ENCODE measurements around the gene FRMD4B. TPM values are rescaled to one million over a fixed set of nuclear protein-coding genes. Genes with fewer than 3 reads are reported as not detected.

FRMD4B gene
- polyA plus RNA-seq, 2 donors: 18.6 to 21.0 TPM

- no peaks in the 10 kb centered on the region for H3K4me1 ChIP-seq (ENCODE audit: control insufficient read depth in 2 of 2, insufficient read depth in 2 of 2, low read length in 1 of 2)
- H3K27me3 ChIP-seq (ENCODE audit: control insufficient read depth in 1 of 2, insufficient read depth in 2 of 2, low read length in 2 of 2): no peaks in the 10 kb centered on the region
- no peak overlapping the region for H3K27ac ChIP-seq (ENCODE audit: low read depth in 2 of 2, low read length in 1 of 2)
- no peaks in the 10 kb centered on the region for H3K9me3 ChIP-seq (ENCODE audit: control insufficient read depth in 2 of 2, insufficient read depth in 1 of 2, low read depth in 1 of 2, low read length in 1 of 2)
- WGBS, 2 donors: 55 to 56% methylated on average over 3 of the region's 3 CpGs
- H3K4me3 ChIP-seq (ENCODE audit: low read depth in 1 of 2, low read length in 2 of 2): no peak overlapping the region
- peaks cover 0 to 2% of the 10 kb centered on the region in 2 donors for H3K36me3 ChIP-seq (ENCODE audit: control insufficient read depth in 2 of 2, insufficient read depth in 2 of 2, low read length in 1 of 2)
These were observed 173.3 kb downstream of the FRMD4B start for GRCh38 chr3:69212411-69213160.

GRCh38 chr3:69210068-69210730 lies 175.7 kb downstream of the FRMD4B start:
- H3K9me3 ChIP-seq (ENCODE audit: control insufficient read depth in 2 of 2, insufficient read depth in 1 of 2, low read depth in 1 of 2, low read length in 1 of 2): no peaks in the 10 kb centered on the region

GRCh38 chr3:69209413-69209812 lies 176.5 kb downstream of the FRMD4B start:
- Histone ChIP-seq H3K9me3 (ENCODE audit: control insufficient read depth in 2 of 2, insufficient read depth in 1 of 2, low read depth in 1 of 2, low read length in 1 of 2) (no peaks in the 10 kb centered on the region), H3K4me1 (ENCODE audit: control insufficient read depth in 2 of 2, insufficient read depth in 2 of 2, low read length in 1 of 2) (no peaks in the 10 kb centered on the region), H3K27me3 (ENCODE audit: control insufficient read depth in 1 of 2, insufficient read depth in 2 of 2, low read length in 2 of 2) (no peaks in the 10 kb centered on the region), H3K27ac (ENCODE audit: low read depth in 2 of 2, low read length in 1 of 2) (no peak overlapping the region), H3K4me3 (ENCODE audit: low read depth in 1 of 2, low read length in 2 of 2) (no peak overlapping the region), H3K36me3 (ENCODE audit: control insufficient read depth in 2 of 2, insufficient read depth in 2 of 2, low read length in 1 of 2) (peaks cover 0 to 2% of the 10 kb centered on the region in 2 donors)

More at GRCh38 chr3:69210068-69210730, 175.7 kb downstream of the FRMD4B start:
- 78 to 83% methylated on average over 5 of the region's 5 CpGs for WGBS, 2 donors
- no peaks in the 10 kb centered on the region for H3K27me3 ChIP-seq (ENCODE audit: control insufficient read depth in 1 of 2, insufficient read depth in 2 of 2, low read length in 2 of 2)
- no peaks in the 10 kb centered on the region for H3K4me1 ChIP-seq (ENCODE audit: control insufficient read depth in 2 of 2, insufficient read depth in 2 of 2, low read length in 1 of 2)
- H3K4me3 ChIP-seq (ENCODE audit: low read depth in 1 of 2, low read length in 2 of 2): no peak overlapping the region
- peak overlapping the region; percentile 17 to 31 for H3K27ac ChIP-seq (ENCODE audit: low read depth in 2 of 2, low read length in 1 of 2)
- H3K36me3 ChIP-seq (ENCODE audit: control insufficient read depth in 2 of 2, insufficient read depth in 2 of 2, low read length in 1 of 2): peaks cover 0 to 2% of the 10 kb centered on the region in 2 donors

- H3K27ac ChIP-seq (ENCODE audit: low read depth in 2 of 2, low read length in 1 of 2): no peak overlapping the region
- peaks cover 0 to 2% of the 10 kb centered on the region in 2 donors for H3K36me3 ChIP-seq (ENCODE audit: control insufficient read depth in 2 of 2, insufficient read depth in 2 of 2, low read length in 1 of 2)
- no peak overlapping the region for H3K4me3 ChIP-seq (ENCODE audit: low read depth in 1 of 2, low read length in 2 of 2)
- H3K27me3 ChIP-seq (ENCODE audit: control insufficient read depth in 1 of 2, insufficient read depth in 2 of 2, low read length in 2 of 2): no peaks in the 10 kb centered on the region
- H3K9me3 ChIP-seq (ENCODE audit: control insufficient read depth in 2 of 2, insufficient read depth in 1 of 2, low read depth in 1 of 2, low read length in 1 of 2): no peaks in the 10 kb centered on the region
- peaks cover 0 to 5% of the 10 kb centered on the region in 2 donors for H3K4me1 ChIP-seq (ENCODE audit: control insufficient read depth in 2 of 2, insufficient read depth in 2 of 2, low read length in 1 of 2)
- WGBS, 2 donors: 94 to 96% methylated on average over 1 of the region's 1 CpG
These were observed 178.9 kb downstream of the FRMD4B start for GRCh38 chr3:69207031-69207430.

GRCh38 chr3:69205385-69205784 lies 180.5 kb downstream of the FRMD4B start:
- no peak overlapping the region for H3K4me3 ChIP-seq (ENCODE audit: low read depth in 1 of 2, low read length in 2 of 2)

GRCh38 chr3:69204315-69204957 lies 181.5 kb downstream of the FRMD4B start:
- 48 to 50% methylated on average over 8 of the region's 8 CpGs for WGBS, 2 donors
- H3K36me3 ChIP-seq (ENCODE audit: control insufficient read depth in 2 of 2, insufficient read depth in 2 of 2, low read length in 1 of 2): no peaks in the 10 kb centered on the region
- no peak overlapping the region for H3K4me3 ChIP-seq (ENCODE audit: low read depth in 1 of 2, low read length in 2 of 2)
- no peaks in the 10 kb centered on the region for H3K27me3 ChIP-seq (ENCODE audit: control insufficient read depth in 1 of 2, insufficient read depth in 2 of 2, low read length in 2 of 2)
- peaks cover 0 to 5% of the 10 kb centered on the region in 2 donors for H3K4me1 ChIP-seq (ENCODE audit: control insufficient read depth in 2 of 2, insufficient read depth in 2 of 2, low read length in 1 of 2)
- no peaks in the 10 kb centered on the region for H3K9me3 ChIP-seq (ENCODE audit: control insufficient read depth in 2 of 2, insufficient read depth in 1 of 2, low read depth in 1 of 2, low read length in 1 of 2)
- peak overlapping the region in 1 of 2 donors; percentile 27 for H3K27ac ChIP-seq (ENCODE audit: low read depth in 2 of 2, low read length in 1 of 2)

More at GRCh38 chr3:69205385-69205784, 180.5 kb downstream of the FRMD4B start:
- Histone ChIP-seq H3K27ac (ENCODE audit: low read depth in 2 of 2, low read length in 1 of 2) (no peak overlapping the region), H3K27me3 (ENCODE audit: control insufficient read depth in 1 of 2, insufficient read depth in 2 of 2, low read length in 2 of 2) (no peaks in the 10 kb centered on the region), H3K9me3 (ENCODE audit: control insufficient read depth in 2 of 2, insufficient read depth in 1 of 2, low read depth in 1 of 2, low read length in 1 of 2) (no peaks in the 10 kb centered on the region), H3K36me3 (ENCODE audit: control insufficient read depth in 2 of 2, insufficient read depth in 2 of 2, low read length in 1 of 2) (no peaks in the 10 kb centered on the region), H3K4me1 (ENCODE audit: control insufficient read depth in 2 of 2, insufficient read depth in 2 of 2, low read length in 1 of 2) (peaks cover 0 to 5% of the 10 kb centered on the region in 2 donors)
- 95 to 100% methylated on average over 1 of the region's 1 CpG for WGBS, 2 donors

GRCh38 chr3:69203631-69204314 lies 182.1 kb downstream of the FRMD4B start:
- WGBS, 2 donors: 59 to 60% methylated on average over 5 of the region's 5 CpGs
- Histone ChIP-seq H3K27ac (ENCODE audit: low read depth in 2 of 2, low read length in 1 of 2) (peak overlapping the region; percentile 27 to 49), H3K36me3 (ENCODE audit: control insufficient read depth in 2 of 2, insufficient read depth in 2 of 2, low read length in 1 of 2) (no peaks in the 10 kb centered on the region), H3K27me3 (ENCODE audit: control insufficient read depth in 1 of 2, insufficient read depth in 2 of 2, low read length in 2 of 2) (no peaks in the 10 kb centered on the region), H3K4me1 (ENCODE audit: control insufficient read depth in 2 of 2, insufficient read depth in 2 of 2, low read length in 1 of 2) (peaks cover 0 to 5% of the 10 kb centered on the region in 2 donors), H3K4me3 (ENCODE audit: low read depth in 1 of 2, low read length in 2 of 2) (no peak overlapping the region), H3K9me3 (ENCODE audit: control insufficient read depth in 2 of 2, insufficient read depth in 1 of 2, low read depth in 1 of 2, low read length in 1 of 2) (no peaks in the 10 kb centered on the region)

GRCh38 chr3:69201658-69202057 lies 184.2 kb downstream of the FRMD4B start:
- no peak overlapping the region for H3K4me3 ChIP-seq (ENCODE audit: low read depth in 1 of 2, low read length in 2 of 2)
- 74 to 79% methylated on average over 10 of the region's 10 CpGs for WGBS, 2 donors
- H3K4me1 ChIP-seq (ENCODE audit: control insufficient read depth in 2 of 2, insufficient read depth in 2 of 2, low read length in 1 of 2): peaks cover 0 to 5% of the 10 kb centered on the region in 2 donors
- H3K9me3 ChIP-seq (ENCODE audit: control insufficient read depth in 2 of 2, insufficient read depth in 1 of 2, low read depth in 1 of 2, low read length in 1 of 2): no peaks in the 10 kb centered on the region
- H3K27ac ChIP-seq (ENCODE audit: low read depth in 2 of 2, low read length in 1 of 2): no peak overlapping the region
- no peaks in the 10 kb centered on the region for H3K27me3 ChIP-seq (ENCODE audit: control insufficient read depth in 1 of 2, insufficient read depth in 2 of 2, low read length in 2 of 2)
- peaks cover 0 to 7% of the 10 kb centered on the region in 2 donors for H3K36me3 ChIP-seq (ENCODE audit: control insufficient read depth in 2 of 2, insufficient read depth in 2 of 2, low read length in 1 of 2)

- Histone ChIP-seq H3K9me3 (ENCODE audit: control insufficient read depth in 2 of 2, insufficient read depth in 1 of 2, low read depth in 1 of 2, low read length in 1 of 2) (no peaks in the 10 kb centered on the region), H3K27ac (ENCODE audit: low read depth in 2 of 2, low read length in 1 of 2) (peak overlapping the region; percentile 86 to 90), H3K4me1 (ENCODE audit: control insufficient read depth in 2 of 2, insufficient read depth in 2 of 2, low read length in 1 of 2) (peaks cover 0 to 5% of the 10 kb centered on the region in 2 donors), H3K36me3 (ENCODE audit: control insufficient read depth in 2 of 2, insufficient read depth in 2 of 2, low read length in 1 of 2) (peaks cover 0 to 9% of the 10 kb centered on the region in 2 donors), H3K27me3 (ENCODE audit: control insufficient read depth in 1 of 2, insufficient read depth in 2 of 2, low read length in 2 of 2) (no peaks in the 10 kb centered on the region), H3K4me3 (ENCODE audit: low read depth in 1 of 2, low read length in 2 of 2) (peak overlapping the region; percentile 50 to 93)
- 31 to 38% methylated on average over 10 of the region's 10 CpGs for WGBS, 2 donors
These were observed 185.4 kb downstream of the FRMD4B start for GRCh38 chr3:69200384-69201068.

All from esophagus (tissue), 2 donors.